GM12878 (cell line): ENCODE measurements around the gene ZCCHC2. TPM values are rescaled to one million over a fixed set of nuclear protein-coding genes. Genes with fewer than 3 reads are reported as not detected.

ENCODE experiments used
- ATAC-seq: fragments of 200-7000 bp; cut with Tn5 transposase; 3 replicates; pipeline ENCODE4 v1.9.1; 2020; ENCODE audit warnings: mild to moderate bottlenecking, moderate library complexity
- BruUV-seq: library from RNA; stranded (reverse); fragments of 400-500 nt; replicated peaks from 2 replicates; lab custom pipeline; 2021; lab: Mats Ljungman, UMichigan
- CTCF ChIA-PET: fragments of 300-600 bp; sonication (Branson Sonifier 250); formaldehyde crosslinking; extraction: SDS; loops from one replicate; lab custom pipeline; 2021; ENCODE audit warnings: inconsistent platforms; lab: Yijun Ruan, JAX
- POLR2A ChIA-PET: fragments of 350-600 bp; formaldehyde crosslinking; extraction: SDS; loops from one replicate; lab custom pipeline; 2021; ENCODE audit warnings: inconsistent platforms; lab: Charles Lee
- RAD21 ChIA-PET: fragments of 300-600 bp; sonication (Branson Sonifier 250); formaldehyde crosslinking; loops from one replicate; lab custom pipeline; 2023; ENCODE audit warnings: antibody characterized with exemption; ENCODE audit not compliant: unreplicated experiment; lab: Charles Lee
- SMC1A ChIA-PET: fragments of 300-600 bp; sonication (Branson Sonifier 250); formaldehyde crosslinking; loops from one replicate; lab custom pipeline; 2023; ENCODE audit not compliant: unreplicated experiment, uncharacterized antibody; lab: Charles Lee
- DNase-seq: peaks from one replicate; pipeline ENCODE4 v3.0.0-alpha.2; 2011; ENCODE audit warnings: low read depth, low spot score
- FAIRE-seq: peaks from 3 replicates; lab custom pipeline; 2011; peaks lifted over from hg19 to GRCh38; lab: Jason Lieb, UNC
- H2AFZ ChIP-seq: 2 replicates; pipeline ENCODE4 v1.6.0; 2011; ENCODE audit warnings: low read depth, low read length, control low read depth; ENCODE audit not compliant: control insufficient read depth
- H3K27ac ChIP-seq: 2 replicates; pipeline ENCODE4 v1.5.1; 2011; ENCODE audit warnings: control low read depth; ENCODE audit not compliant: control insufficient read depth, insufficient read depth
- H3K27me3 ChIP-seq, 2 experiments: replicated peaks in 1 of 2; 2 replicates each; pipeline versions ENCODE4 v1.6.0 to v1.6.1; 2011; ENCODE audit warnings: low read length in 1 of 2; ENCODE audit not compliant: control insufficient read depth in 2 of 2, insufficient read depth in 2 of 2
- H3K36me3 ChIP-seq, 2 experiments: 2 replicates each; pipeline ENCODE4 v1.5.1; 2011; ENCODE audit warnings: low read length in 1 of 2; ENCODE audit not compliant: control insufficient read depth in 2 of 2, insufficient read depth in 2 of 2
- H3K4me1 ChIP-seq: 2 replicates; pipeline ENCODE4 v1.6.1; 2011; ENCODE audit warnings: mild to moderate bottlenecking, low read length, moderate library complexity, mixed read lengths; ENCODE audit not compliant: control insufficient read depth, insufficient read depth
- H3K4me2 ChIP-seq: 2 replicates; pipeline ENCODE4 v1.6.0; 2011; ENCODE audit warnings: control low read depth; ENCODE audit not compliant: control insufficient read depth, insufficient read depth
- H3K4me3 ChIP-seq: fragments of 200-600 bp; sonication (generic); 2 replicates; pipeline ENCODE4 v1.5.1; 2016
- H3K79me2 ChIP-seq: 2 replicates; pipeline ENCODE4 v1.6.0; 2011; ENCODE audit warnings: low read length; ENCODE audit not compliant: control insufficient read depth, insufficient read depth
- H3K9ac ChIP-seq: 2 replicates; pipeline ENCODE4 v1.8.0; 2011; ENCODE audit warnings: low read length, control low read depth, mixed read lengths; ENCODE audit not compliant: control insufficient read depth, insufficient read depth
- H3K9me3 ChIP-seq: replicated peaks from 3 replicates; pipeline ENCODE4 v1.5.1; 2011; ENCODE audit warnings: mild to moderate bottlenecking, low read length; ENCODE audit not compliant: control insufficient read depth, insufficient read depth
- H4K20me1 ChIP-seq: 2 replicates; pipeline ENCODE4 v1.6.0; 2011; ENCODE audit not compliant: control insufficient read depth, insufficient read depth
- KDM1A ChIP-seq: fragments of 200-600 bp; sonication (generic); IDR thresholded peaks from 2 replicates; pipeline ENCODE4 v1.6.1; 2016; ENCODE audit warnings: borderline replicate concordance
- POLR2A ChIP-seq: IDR thresholded peaks from 2 replicates; pipeline ENCODE4 v1.6.1; 2011; ENCODE audit warnings: low read depth, mild to moderate bottlenecking, low read length
- RUNX3 ChIP-seq: IDR thresholded peaks from 2 replicates; pipeline ENCODE4 v1.6.1; 2012; ENCODE audit warnings: low read length, inconsistent platforms
- SPI1 ChIP-seq: IDR thresholded peaks from 2 replicates; pipeline ENCODE4 v1.6.1; 2011; ENCODE audit warnings: low read depth, mild to moderate bottlenecking, low read length, moderate library complexity, borderline replicate concordance; ENCODE audit not compliant: insufficient read depth
- SRF ChIP-seq, 2 experiments: IDR thresholded peaks; 2 replicates each; pipeline ENCODE4 v1.6.1; 2011; ENCODE audit warnings: low read depth in 2 of 2, low read length in 2 of 2, mild to moderate bottlenecking in 1 of 2, moderate library complexity in 1 of 2
- TCF7 ChIP-seq: IDR thresholded peaks from 2 replicates; pipeline ENCODE4 v1.6.1; 2014; ENCODE audit warnings: antibody characterized with exemption, borderline replicate concordance
- YY1 ChIP-seq: IDR thresholded peaks from 2 replicates; pipeline ENCODE4 v1.6.1; 2011; ENCODE audit warnings: low read depth, mild to moderate bottlenecking, low read length
- WGBS: methylation state at CpG from one replicate; pipeline ENCODE4 v1.1.6; 2016; ENCODE audit warnings: low lambda C conversion rate; ENCODE audit not compliant: insufficient replicate concordance, insufficient coverage; ENCODE audit errors: missing lambda C conversion rate; 5-methylcytosine and 5-hydroxymethylcytosine counted together
- in situ Hi-C: fragments of 300-500 bp; cut with MboI; formaldehyde crosslinking; loops from 9 replicates; pipeline ENCODE4 v1.14.3; 2018; ENCODE audit warnings: mixed read lengths
- intact Hi-C: fragments of 100-400 bp; cut with micrococcal nuclease; formaldehyde crosslinking; loops from one replicate; pipeline ENCODE4 v1.14.2; 2022; ENCODE audit not compliant: unreplicated experiment
- polyA plus RNA-seq, 11 experiments: library from polyadenylated mRNA; depleted of rRNA in 4 of 11; unstranded in 6 of 11; stranded (reverse) in 5 of 11; fragments of >200 nt; fragmentation: Nextera tagmentation in 4 of 11; fragmentation: Illumina TruSeq in 1 of 11; extraction: Ambion mirVana in 4 of 11; extraction: Trizol in 1 of 11; gene quantifications; 1 replicate in 1 of 11; 2 replicates in 10 of 11; pipeline versions ENCODE4 v1.2.1 to v1.2.3, GENCODE V29; 2011 to 2016; ENCODE audit warnings: inconsistent platforms in 2 of 11, missing spikeins in 2 of 11, low read depth in 1 of 11
- total RNA-seq, 4 experiments: library from RNA; depleted of rRNA in 3 of 4; stranded (reverse); fragments of >200 nt in 3 of 4; fragmentation: Illumina TruSeq in 1 of 4; extraction: Trizol in 1 of 4; gene quantifications; 2 replicates each; pipeline versions ENCODE4 v1.2.1 to v1.2.3, GENCODE V29; 2013 to 2021
- TF ChIP-seq, protein P1 (sequence below): fragments of 450-650 bp; IDR thresholded peaks from 2 replicates; pipeline ENCODE4 v1.6.1; 2016; ENCODE audit warnings: mild to moderate bottlenecking

Gene ZCCHC2
- total and polyA plus RNA-seq, 10 of the 15 experiments (the other 5 are each of a cell fraction or from before 2014, with no cell fraction given): 1.7 to 17.4 (median 8.6) TPM

DNA sequence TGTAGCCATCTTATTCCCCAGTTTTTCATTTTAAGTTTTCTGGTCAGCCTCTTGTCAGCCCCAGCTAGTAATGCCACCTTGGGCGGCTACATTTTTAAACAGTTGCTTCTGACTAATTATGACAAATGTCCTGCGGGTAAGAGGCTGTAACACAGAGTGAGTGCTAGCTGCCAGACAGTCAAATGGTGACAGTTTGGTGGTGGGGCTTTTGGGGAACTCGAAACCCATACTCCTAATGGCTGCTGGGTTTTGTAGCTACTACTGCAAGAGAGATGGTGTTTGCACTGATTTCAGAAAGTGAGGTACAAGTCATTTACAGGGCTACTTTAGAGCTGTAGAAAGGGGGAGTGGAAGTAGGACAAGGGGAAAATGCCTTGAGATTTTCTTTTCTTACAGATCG is 48.2 kb downstream of the ZCCHC2 start:
- H3K9ac ChIP-seq: no peak overlapping the region
- no peak overlapping the region for H3K4me2 ChIP-seq
- in situ Hi-C loops (no loop called here), intact Hi-C loops (no loop called here)
- peaks cover 12% of the 10 kb centered on the region; the same call in 2 of the 3 replicates for H3K9me3 ChIP-seq
- no peaks in the 10 kb centered on the region for H3K4me1 ChIP-seq
- peak; percentile 63 for ATAC-seq
- 16% methylated on average over 4 of the region's 4 CpGs for WGBS
- DNase-seq: no peak
- RAD21 ChIA-PET: no interaction called here
- peaks cover 11 to 30% of the 10 kb centered on the region in 2 experiments for H3K36me3 ChIP-seq
- H3K27ac ChIP-seq: no peak overlapping the region
- no peak overlapping the region for H2AFZ ChIP-seq
- POLR2A ChIA-PET: interaction anchor here (0.7 kb wide), 1 partner anchor 81 kb away, joined by 3 read pairs; no protein-coding TSS in a partner anchor
- no peak overlapping the region for H3K4me3 ChIP-seq
- FAIRE-seq: no peak
- H4K20me1 ChIP-seq: no peaks in the 10 kb centered on the region
- H3K27me3 ChIP-seq: no peaks in the 10 kb centered on the region
- TF ChIP-seq SPI1 (peak; percentile 33; the same call in 1 of the 2 replicates), SRF (IDR thresholded peaks at IDR 0.05; ENCODE audit: low read depth in 2 of 2, low read length in 2 of 2) (no peak), RUNX3 (peak; percentile 43; the same call in 1 of the 2 replicates), YY1 (peak; percentile 30; the same call in 1 of the 2 replicates), POLR2A (no peak), KDM1A (no peak), TCF7 (no peak)
- TF ChIP-seq, protein P1, sequence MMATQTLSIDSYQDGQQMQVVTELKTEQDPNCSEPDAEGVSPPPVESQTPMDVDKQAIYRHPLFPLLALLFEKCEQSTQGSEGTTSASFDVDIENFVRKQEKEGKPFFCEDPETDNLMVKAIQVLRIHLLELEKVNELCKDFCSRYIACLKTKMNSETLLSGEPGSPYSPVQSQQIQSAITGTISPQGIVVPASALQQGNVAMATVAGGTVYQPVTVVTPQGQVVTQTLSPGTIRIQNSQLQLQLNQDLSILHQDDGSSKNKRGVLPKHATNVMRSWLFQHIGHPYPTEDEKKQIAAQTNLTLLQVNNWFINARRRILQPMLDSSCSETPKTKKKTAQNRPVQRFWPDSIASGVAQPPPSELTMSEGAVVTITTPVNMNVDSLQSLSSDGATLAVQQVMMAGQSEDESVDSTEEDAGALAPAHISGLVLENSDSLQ: no peak
- CTCF ChIA-PET: interaction anchor here (0.7 to 1.5 kb wide), 6 partner anchors 8 to 145 kb away, joined by 3 to 11 read pairs (median 4); no protein-coding TSS in a partner anchor
- SMC1A ChIA-PET: interaction anchor here (0.7 to 1.1 kb wide), 4 partner anchors 12 to 150 kb away, joined by 3 to 4 read pairs (median 3); no protein-coding TSS in a partner anchor
- no TSS peak for BruUV-seq
- no peaks in the 10 kb centered on the region for H3K79me2 ChIP-seq
